Measurements from ENCODE around the gene BLCAP.
A peak's percentile ranks its signal among the peaks of the same experiment; 100 is the strongest.

BLCAP gene

GRCh38 chr20:37526238-37526838 lies 1.3 kb downstream of the BLCAP start:
- DNase-seq (ENCODE audit: low spot score), result peak; percentile 45
- no peak for TF ChIP-seq CTCF (IDR thresholded peaks at IDR 0.05; ENCODE audit: borderline replicate concordance, control extremely low read depth, extremely low read depth, insufficient read depth, missing control alignments)
- in situ Hi-C loops (cut with MboI; ENCODE audit: low sequenced_read_pairs, unreplicated experiment), result loop anchor here (5.0 kb wide), 1 partner anchor 259 kb away; no protein-coding TSS in a partner anchor

GRCh38 chr20:37525810-37526209 lies 1.9 kb downstream of the BLCAP start:
- TF ChIP-seq CTCF (IDR thresholded peaks at IDR 0.05; ENCODE audit: borderline replicate concordance, control extremely low read depth, extremely low read depth, insufficient read depth, missing control alignments), result no peak
- no peak for DNase-seq (ENCODE audit: low spot score)
- in situ Hi-C loops (cut with MboI; ENCODE audit: low sequenced_read_pairs, unreplicated experiment), result loop anchor here (5.0 kb wide), 1 partner anchor 259 kb away; no protein-coding TSS in a partner anchor

- no peak for DNase-seq (ENCODE audit: low spot score)
- no peak for TF ChIP-seq CTCF (IDR thresholded peaks at IDR 0.05; ENCODE audit: borderline replicate concordance, control extremely low read depth, extremely low read depth, insufficient read depth, missing control alignments)
- in situ Hi-C loops (cut with MboI; ENCODE audit: low sequenced_read_pairs, unreplicated experiment), result loop anchor here (5.0 kb wide), 1 partner anchor 258 kb away; no protein-coding TSS in a partner anchor
Measured at GRCh38 chr20:37524859-37525708, 2.6 kb downstream of the BLCAP start.

- no peak for DNase-seq (ENCODE audit: low spot score)
- in situ Hi-C loops (cut with MboI; ENCODE audit: low sequenced_read_pairs, unreplicated experiment), result no loop called here
- no peak for TF ChIP-seq CTCF (IDR thresholded peaks at IDR 0.05; ENCODE audit: borderline replicate concordance, control extremely low read depth, extremely low read depth, insufficient read depth, missing control alignments)
Measured at GRCh38 chr20:37523911-37524700, 3.6 kb downstream of the BLCAP start.

GRCh38 chr20:37523012-37523391 lies 4.7 kb downstream of the BLCAP start:
- TF ChIP-seq CTCF (IDR thresholded peaks at IDR 0.05; ENCODE audit: borderline replicate concordance, control extremely low read depth, extremely low read depth, insufficient read depth, missing control alignments), result no peak
- no peak for DNase-seq (ENCODE audit: low spot score)
- in situ Hi-C loops (cut with MboI; ENCODE audit: low sequenced_read_pairs, unreplicated experiment), result no loop called here

GRCh38 chr20:37522260-37523011 lies 5.2 kb downstream of the BLCAP start:
- in situ Hi-C loops (cut with MboI; ENCODE audit: low sequenced_read_pairs, unreplicated experiment), result no loop called here
- DNase-seq (ENCODE audit: low spot score), result peak; percentile 23

More at GRCh38 chr20:37522260-37523011, 5.2 kb downstream of the BLCAP start:
- TF ChIP-seq CTCF (IDR thresholded peaks at IDR 0.05; ENCODE audit: borderline replicate concordance, control extremely low read depth, extremely low read depth, insufficient read depth, missing control alignments), result no peak
